NCI-H2029 (cell line): Measurements from ENCODE around the gene NET1.

Experiments used
- DNase-seq: peaks from one replicate; lab custom pipeline; 2025; lab: John Stamatoyannopoulos, UW

Gene NET1

GRCh38 chr10:5500162-5500670, 87.9 kb downstream of the NET1 start:
- no peak for DNase-seq

GRCh38 chr10:5500910-5501309, 88.6 kb downstream of the NET1 start:
- no peak for DNase-seq

GRCh38 chr10:5502061-5502521, 89.7 kb downstream of the NET1 start:
- no peak for DNase-seq

- DNase-seq, result no peak
These were observed 90.5 kb downstream of the NET1 start for GRCh38 chr10:5502571-5503476.

- DNase-seq, result peak; percentile 43
These were observed 91.1 kb downstream of the NET1 start for GRCh38 chr10:5503477-5503835.

GRCh38 chr10:5504146-5505072, 92.1 kb downstream of the NET1 start:
- no peak for DNase-seq

- DNase-seq, result no peak
These were observed 93.9 kb downstream of the NET1 start for GRCh38 chr10:5506246-5506645.

GRCh38 chr10:5506751-5507648, 94.6 kb downstream of the NET1 start:
- no peak for DNase-seq

- DNase-seq, result no peak
These were observed 95.3 kb downstream of the NET1 start for GRCh38 chr10:5507649-5508131.

- no peak for DNase-seq
These were observed 95.8 kb downstream of the NET1 start for GRCh38 chr10:5508161-5508604.
